Stimulated activated CD8-positive, alpha-beta memory T cell treated with anti-CD3 and anti-CD28 coated beads, Interleukin-4, amount 100 ng/mL, for 48 hours (primary cell): Measurements from ENCODE around the gene SORT1.
"Not testable (repeated sequence)": the region's sequence is repeated elsewhere in the genome, so short reads cannot be mapped to it uniquely, and the experiment has no call there.

ENCODE experiments used
- DNase-seq: peaks from one replicate; pipeline ENCODE4 v3.0.0-alpha.2; 2020

Gene SORT1

GRCh38 chr1:109397581-109398342 is at the start of gene SORT1:
Gene SORT1, minus strand, starts transcription at chr1:109397918. Its CDS starts 26 bp downstream, at chr1:109397892.
- peak; percentile 74 for DNase-seq

- DNase-seq: not testable (repeated sequence)
These were observed 48.4 kb upstream of the SORT1 start for GRCh38 chr1:109445949-109446695.

- DNase-seq: no peak
These were observed 46.6 kb upstream of the SORT1 start for GRCh38 chr1:109444346-109444745.

- DNase-seq: no peak
These were observed 45.8 kb upstream of the SORT1 start for GRCh38 chr1:109443476-109443875.

GRCh38 chr1:109441069-109441468 is 43.4 kb upstream of the SORT1 start:
- no peak for DNase-seq

- DNase-seq: no peak
These were observed 41.1 kb upstream of the SORT1 start for GRCh38 chr1:109438798-109439297.

- no peak for DNase-seq
These were observed 36.8 kb upstream of the SORT1 start for GRCh38 chr1:109434484-109434883.

- no peak for DNase-seq
These were observed 35.6 kb upstream of the SORT1 start for GRCh38 chr1:109433322-109433721.

- no peak for DNase-seq
These were observed 34.6 kb upstream of the SORT1 start for GRCh38 chr1:109432336-109432735.

GRCh38 chr1:109427171-109427467 is 29.4 kb upstream of the SORT1 start:
- no peak for DNase-seq

GRCh38 chr1:109426281-109427170 is 28.8 kb upstream of the SORT1 start, which contains the start of gene PSMA5:
Gene PSMA5, minus strand, starts transcription at chr1:109426448. Its CDS starts 118 bp downstream, at chr1:109426330.
- peak; percentile 95 for DNase-seq

GRCh38 chr1:109425391-109426280 is 27.9 kb upstream of the SORT1 start:
- DNase-seq: peak; percentile 77

- DNase-seq: no peak
These were observed 25.8 kb upstream of the SORT1 start for GRCh38 chr1:109423498-109423897.

- DNase-seq: no peak
These were observed 14.8 kb upstream of the SORT1 start for GRCh38 chr1:109412551-109412950.

GRCh38 chr1:109404838-109405237 is 7.1 kb upstream of the SORT1 start:
- no peak for DNase-seq

GRCh38 chr1:109402025-109402424 is 4.3 kb upstream of the SORT1 start:
- DNase-seq: no peak

- no peak for DNase-seq
These were observed 2.4 kb upstream of the SORT1 start for GRCh38 chr1:109400035-109400655.

- no peak for DNase-seq
These were observed 1.7 kb upstream of the SORT1 start for GRCh38 chr1:109399326-109399957.

GRCh38 chr1:109398343-109399225 is 866 bp upstream of the SORT1 start:
- no peak for DNase-seq
